ENCODE data around the gene CCRL2.

CCRL2 gene

DNA sequence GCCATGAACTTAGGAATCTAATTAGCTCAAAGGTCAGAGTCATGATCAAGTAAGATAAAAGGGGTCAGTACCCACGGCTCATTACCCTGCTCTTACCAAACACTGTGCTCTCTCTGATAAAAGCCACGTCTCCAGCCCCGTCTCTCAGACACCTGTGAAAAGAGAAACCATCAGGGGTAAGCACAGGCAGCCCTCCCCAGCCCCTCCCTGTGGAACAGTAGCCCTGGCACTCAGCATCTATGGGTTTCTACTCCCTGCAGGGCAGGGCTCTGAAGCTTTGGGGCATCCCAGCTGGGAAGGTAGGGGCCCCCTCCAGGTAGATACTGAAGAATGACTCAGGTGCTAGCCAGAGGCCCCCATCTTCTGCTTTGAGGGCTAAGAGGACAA, 47.1 kb downstream of the CCRL2 start:
- Histone ChIP-seq H3K36me3 (ENCODE audit: control insufficient read depth in 1 of 2, insufficient read depth in 2 of 2, low read depth in 1 of 2, low read length in 2 of 2) (no peaks in the 10 kb centered on the region), H3K27me3 (ENCODE audit: control insufficient read depth in 1 of 2, insufficient read depth in 1 of 2, low read length in 2 of 2) (peaks cover 45 to 87% of the 10 kb centered on the region in 2 experiments), H2AK5ac (ENCODE audit: low read length, severe bottlenecking) (no peak overlapping the region), H3K4me1 (ENCODE audit: control insufficient read depth, insufficient read depth, low read depth, low read length) (no peaks in the 10 kb centered on the region), H4K91ac (ENCODE audit: low read length) (no peak overlapping the region), H3K4me3 (ENCODE audit: insufficient read depth in 1 of 2, low read depth in 1 of 2, low read length in 2 of 2) (no peak overlapping the region), H3K27ac (ENCODE audit: low read length, poor library complexity, severe bottlenecking) (no peak overlapping the region), H2BK120ac (ENCODE audit: low read depth, low read length) (no peak overlapping the region), H3K18ac (ENCODE audit: low read depth in 1 of 2, low read length in 2 of 2) (no peak overlapping the region), H3K4ac (ENCODE audit: low read depth in 1 of 2, low read length in 2 of 2) (no peak overlapping the region), H3K4me2 (ENCODE audit: low read length, poor library complexity, severe bottlenecking) (no peak overlapping the region), H2AFZ (ENCODE audit: low read depth, low read length) (no peak overlapping the region), H3K14ac (ENCODE audit: low read length in 2 of 2) (no peak overlapping the region), H3K9ac (ENCODE audit: low read length) (no peak overlapping the region), H3K79me1 (replicated peaks; ENCODE audit: low read length, poor library complexity, severe bottlenecking) (no peaks in the 10 kb centered on the region), H3K9me3 (ENCODE audit: control insufficient read depth, low read length) (no peaks in the 10 kb centered on the region), H2BK12ac (ENCODE audit: low read length in 2 of 2) (no peak overlapping the region), H3K23ac (ENCODE audit: low read length in 2 of 2) (no peak overlapping the region), H2BK5ac (ENCODE audit: low read depth, low read length, poor library complexity, severe bottlenecking) (no peak overlapping the region), H4K8ac (ENCODE audit: low read length) (no peak overlapping the region), H2BK15ac (ENCODE audit: low read depth, poor library complexity, severe bottlenecking) (no peak overlapping the region)
- WGBS = 49% methylated on average over 3 of the region's 3 CpGs
- no peak for DNase-seq

DNA sequence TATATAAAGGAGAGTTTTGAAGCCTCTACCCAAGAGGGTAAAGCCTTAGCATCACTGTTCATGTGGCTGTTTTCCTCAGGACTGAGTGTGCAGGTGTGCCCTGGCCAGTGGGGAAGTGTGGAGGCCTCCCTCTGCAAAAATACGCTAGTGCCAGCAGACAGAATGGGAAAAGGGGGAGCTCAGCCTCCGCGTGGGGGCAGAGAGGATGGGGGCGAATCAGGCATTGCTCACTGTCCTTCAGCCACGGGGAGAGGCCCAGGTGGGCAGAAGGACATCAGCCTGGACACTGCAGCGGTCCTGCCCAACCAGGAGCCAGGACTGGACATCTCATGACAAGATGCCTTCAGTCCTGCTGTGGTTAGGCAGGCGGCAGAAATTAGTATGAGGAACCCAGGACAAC, 47.5 kb downstream of the CCRL2 start:
- Histone ChIP-seq H3K18ac (ENCODE audit: low read depth in 1 of 2, low read length in 2 of 2) (no peak overlapping the region), H4K91ac (ENCODE audit: low read length) (no peak overlapping the region), H2BK120ac (ENCODE audit: low read depth, low read length) (no peak overlapping the region), H2BK12ac (ENCODE audit: low read length in 2 of 2) (no peak overlapping the region), H3K27me3 (ENCODE audit: control insufficient read depth in 1 of 2, insufficient read depth in 1 of 2, low read length in 2 of 2) (peaks cover 45 to 89% of the 10 kb centered on the region in 2 experiments), H3K4me2 (ENCODE audit: low read length, poor library complexity, severe bottlenecking) (no peak overlapping the region), H3K23ac (ENCODE audit: low read length in 2 of 2) (no peak overlapping the region), H3K9me3 (ENCODE audit: control insufficient read depth, low read length) (no peaks in the 10 kb centered on the region), H3K79me1 (replicated peaks; ENCODE audit: low read length, poor library complexity, severe bottlenecking) (no peaks in the 10 kb centered on the region), H3K4ac (ENCODE audit: low read depth in 1 of 2, low read length in 2 of 2) (no peak overlapping the region), H3K27ac (ENCODE audit: low read length, poor library complexity, severe bottlenecking) (no peak overlapping the region), H3K4me3 (ENCODE audit: insufficient read depth in 1 of 2, low read depth in 1 of 2, low read length in 2 of 2) (no peak overlapping the region), H2AK5ac (ENCODE audit: low read length, severe bottlenecking) (no peak overlapping the region), H2AFZ (ENCODE audit: low read depth, low read length) (no peak overlapping the region), H3K9ac (ENCODE audit: low read length) (no peak overlapping the region), H2BK5ac (ENCODE audit: low read depth, low read length, poor library complexity, severe bottlenecking) (no peak overlapping the region), H2BK15ac (ENCODE audit: low read depth, poor library complexity, severe bottlenecking) (no peak overlapping the region), H4K8ac (ENCODE audit: low read length) (no peak overlapping the region), H3K4me1 (ENCODE audit: control insufficient read depth, insufficient read depth, low read depth, low read length) (no peaks in the 10 kb centered on the region), H3K14ac (ENCODE audit: low read length in 2 of 2) (peak overlapping the region in 1 of 2 experiments; percentile 62), H3K36me3 (ENCODE audit: control insufficient read depth in 1 of 2, insufficient read depth in 2 of 2, low read depth in 1 of 2, low read length in 2 of 2) (no peaks in the 10 kb centered on the region)
- WGBS = 80% methylated on average over 7 of the region's 7 CpGs
- no peak for DNase-seq

DNA sequence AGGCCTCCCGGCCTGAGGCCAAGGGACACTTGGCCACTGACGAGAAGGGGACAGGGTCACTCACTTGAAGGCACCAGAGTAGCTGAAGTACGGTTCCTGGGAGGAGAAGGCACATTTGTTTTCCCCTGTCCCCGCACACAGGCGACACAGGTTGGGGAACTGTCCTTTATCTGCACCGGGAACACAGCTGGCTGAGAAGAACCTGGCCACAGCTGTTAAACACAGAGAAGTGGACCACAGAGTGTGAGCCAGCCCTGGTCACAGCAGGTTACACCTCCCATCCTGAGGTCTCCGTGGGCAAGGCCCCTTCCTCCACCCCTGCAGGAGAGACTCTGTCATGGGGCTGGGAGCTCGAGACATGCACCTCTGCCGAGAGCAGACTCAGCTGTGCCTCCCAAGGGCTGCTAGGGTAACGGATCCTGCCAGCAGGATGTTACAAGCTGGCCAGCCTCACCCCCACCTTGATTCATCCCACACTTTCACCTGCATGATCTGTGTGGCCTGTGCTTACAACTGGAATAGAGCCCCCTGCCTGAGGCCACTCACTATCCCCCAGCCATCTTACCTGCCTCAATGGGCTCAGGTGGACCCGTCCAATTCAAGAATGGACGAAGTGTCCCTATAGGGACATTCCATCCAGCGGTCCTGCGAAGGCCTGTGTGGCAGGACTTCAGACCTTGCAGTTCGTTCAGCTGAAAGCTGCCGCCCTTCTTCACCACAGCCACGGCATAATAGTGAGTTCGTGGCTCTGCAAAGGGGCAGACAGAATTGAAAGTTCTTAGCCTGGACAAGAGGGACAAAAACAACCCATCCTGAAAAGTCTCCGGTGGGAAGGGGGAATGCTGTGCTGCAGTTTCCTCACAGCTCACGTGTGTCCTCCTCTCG, 48.4 kb downstream of the CCRL2 start:
- H4K91ac ChIP-seq (ENCODE audit: low read length) = no peak overlapping the region
- no peak overlapping the region for H3K23ac ChIP-seq (ENCODE audit: low read length in 2 of 2)
- H3K79me1 ChIP-seq (replicated peaks; ENCODE audit: low read length, poor library complexity, severe bottlenecking) = no peaks in the 10 kb centered on the region
- no peak overlapping the region for H3K4ac ChIP-seq (ENCODE audit: low read depth in 1 of 2, low read length in 2 of 2)
- H3K4me3 ChIP-seq (ENCODE audit: insufficient read depth in 1 of 2, low read depth in 1 of 2, low read length in 2 of 2) = no peak overlapping the region
- H4K8ac ChIP-seq (ENCODE audit: low read length) = no peak overlapping the region
- no peak overlapping the region for H2BK15ac ChIP-seq (ENCODE audit: low read depth, poor library complexity, severe bottlenecking)
- H3K9me3 ChIP-seq (ENCODE audit: control insufficient read depth, low read length) = peaks cover under 1% of the 10 kb centered on the region
- H3K27ac ChIP-seq (ENCODE audit: low read length, poor library complexity, severe bottlenecking) = no peak overlapping the region
- no peak overlapping the region for H3K9ac ChIP-seq (ENCODE audit: low read length)
- H3K18ac ChIP-seq (ENCODE audit: low read depth in 1 of 2, low read length in 2 of 2) = no peak overlapping the region
- no peak overlapping the region for H2BK120ac ChIP-seq (ENCODE audit: low read depth, low read length)
- no peaks in the 10 kb centered on the region for H3K36me3 ChIP-seq (ENCODE audit: control insufficient read depth in 1 of 2, insufficient read depth in 2 of 2, low read depth in 1 of 2, low read length in 2 of 2)
- H3K4me1 ChIP-seq (ENCODE audit: control insufficient read depth, insufficient read depth, low read depth, low read length) = no peaks in the 10 kb centered on the region
- H3K14ac ChIP-seq (ENCODE audit: low read length in 2 of 2) = no peak overlapping the region
- H2BK5ac ChIP-seq (ENCODE audit: low read depth, low read length, poor library complexity, severe bottlenecking) = no peak overlapping the region
- 88% methylated on average over 21 of the region's 21 CpGs for WGBS
- no peak overlapping the region for H2BK12ac ChIP-seq (ENCODE audit: low read length in 2 of 2)
- peaks cover 40 to 88% of the 10 kb centered on the region in 2 experiments for H3K27me3 ChIP-seq (ENCODE audit: control insufficient read depth in 1 of 2, insufficient read depth in 1 of 2, low read length in 2 of 2)
- H3K4me2 ChIP-seq (ENCODE audit: low read length, poor library complexity, severe bottlenecking) = no peak overlapping the region
- H2AK5ac ChIP-seq (ENCODE audit: low read length, severe bottlenecking) = no peak overlapping the region
- no peak overlapping the region for H2AFZ ChIP-seq (ENCODE audit: low read depth, low read length)
- DNase-seq = no peak

DNA sequence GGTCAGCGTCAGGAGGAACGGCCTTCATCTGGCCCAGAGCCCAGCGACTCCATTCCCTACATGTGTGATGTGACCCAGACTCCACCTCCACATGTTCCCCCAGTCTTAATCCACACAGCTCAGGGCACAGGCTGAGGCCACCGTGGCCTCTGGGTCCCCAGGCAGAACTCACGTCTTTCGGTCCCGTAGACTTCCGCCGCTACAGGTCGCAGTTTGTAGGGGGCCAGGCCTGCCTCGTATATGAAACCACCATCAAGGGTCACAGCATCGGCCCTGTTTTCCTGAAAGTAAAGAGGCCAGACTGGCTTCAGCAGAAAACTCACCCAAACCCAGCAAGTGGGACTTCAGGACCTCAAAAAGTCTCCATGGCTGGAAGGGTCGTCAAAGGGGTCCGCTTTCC, 49.1 kb downstream of the CCRL2 start:
- H2BK15ac ChIP-seq (ENCODE audit: low read depth, poor library complexity, severe bottlenecking) = no peak overlapping the region
- no peak overlapping the region for H3K27ac ChIP-seq (ENCODE audit: low read length, poor library complexity, severe bottlenecking)
- no peak overlapping the region for H2AK5ac ChIP-seq (ENCODE audit: low read length, severe bottlenecking)
- peaks cover 38 to 87% of the 10 kb centered on the region in 2 experiments for H3K27me3 ChIP-seq (ENCODE audit: control insufficient read depth in 1 of 2, insufficient read depth in 1 of 2, low read length in 2 of 2)
- H3K23ac ChIP-seq (ENCODE audit: low read length in 2 of 2) = no peak overlapping the region
- no peak overlapping the region for H2BK5ac ChIP-seq (ENCODE audit: low read depth, low read length, poor library complexity, severe bottlenecking)
- H3K36me3 ChIP-seq (ENCODE audit: control insufficient read depth in 1 of 2, insufficient read depth in 2 of 2, low read depth in 1 of 2, low read length in 2 of 2) = no peaks in the 10 kb centered on the region
- H4K8ac ChIP-seq (ENCODE audit: low read length) = no peak overlapping the region
- peak overlapping the region in 1 of 2 experiments; percentile 57 for H3K14ac ChIP-seq (ENCODE audit: low read length in 2 of 2)
- H2BK12ac ChIP-seq (ENCODE audit: low read length in 2 of 2) = no peak overlapping the region
- no peak for DNase-seq
- H2AFZ ChIP-seq (ENCODE audit: low read depth, low read length) = no peak overlapping the region
- H3K79me1 ChIP-seq (replicated peaks; ENCODE audit: low read length, poor library complexity, severe bottlenecking) = no peaks in the 10 kb centered on the region
- no peak overlapping the region for H3K4me3 ChIP-seq (ENCODE audit: insufficient read depth in 1 of 2, low read depth in 1 of 2, low read length in 2 of 2)
- H3K4ac ChIP-seq (ENCODE audit: low read depth in 1 of 2, low read length in 2 of 2) = no peak overlapping the region
- no peak overlapping the region for H4K91ac ChIP-seq (ENCODE audit: low read length)
- H3K18ac ChIP-seq (ENCODE audit: low read depth in 1 of 2, low read length in 2 of 2) = no peak overlapping the region
- H3K4me1 ChIP-seq (ENCODE audit: control insufficient read depth, insufficient read depth, low read depth, low read length) = no peaks in the 10 kb centered on the region
- 90% methylated on average over 14 of the region's 14 CpGs for WGBS
- H3K9me3 ChIP-seq (ENCODE audit: control insufficient read depth, low read length) = peaks cover 6% of the 10 kb centered on the region
- no peak overlapping the region for H3K9ac ChIP-seq (ENCODE audit: low read length)
- H2BK120ac ChIP-seq (ENCODE audit: low read depth, low read length) = no peak overlapping the region
- no peak overlapping the region for H3K4me2 ChIP-seq (ENCODE audit: low read length, poor library complexity, severe bottlenecking)
